Measurements from ENCODE around the gene FOXP3.

- TF ChIP-seq CTCF (conservative IDR thresholded peaks at IDR 0.05 in 1 of 2, IDR thresholded peaks at IDR 0.05 in 1 of 2; ENCODE audit: low read depth in 1 of 2, low read length in 2 of 2): no peak
- TF ChIP-seq EZH2 (IDR thresholded peaks at IDR 0.05; ENCODE audit: low read length, missing control alignments): no peak
These were observed 54.1 kb downstream of the FOXP3 start for GRCh38 chrX:49210406-49210805.
